NAMALWA (cell line): ENCODE results near the gene LAMA2.
A peak's percentile ranks its signal among the peaks of the same experiment; 100 is the strongest.

Experiments
- DNase-seq: peaks from one replicate; pipeline ENCODE4 v3.0.0-alpha.2; 2015; ENCODE audit warnings: low spot score

The LAMA2 gene

DNA sequence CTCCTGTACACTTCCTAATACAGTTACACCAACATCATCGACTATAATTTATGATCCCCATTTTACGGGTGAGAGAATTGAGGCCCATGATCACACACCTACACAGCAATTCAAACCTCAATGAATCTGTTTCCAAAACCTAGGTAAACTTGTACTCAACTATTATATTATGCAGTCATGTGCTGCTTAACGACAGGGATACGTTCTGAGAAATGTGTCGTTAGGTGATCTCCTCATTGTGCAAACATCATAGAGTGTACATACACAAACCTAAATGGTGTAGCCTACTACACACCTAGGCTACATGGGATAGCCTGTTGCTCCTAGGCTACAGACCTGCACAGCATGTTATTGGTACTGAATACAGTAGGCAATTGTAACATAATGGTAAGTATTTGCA is 441.4 kb downstream of the LAMA2 start:
- DNase-seq = no peak

DNA sequence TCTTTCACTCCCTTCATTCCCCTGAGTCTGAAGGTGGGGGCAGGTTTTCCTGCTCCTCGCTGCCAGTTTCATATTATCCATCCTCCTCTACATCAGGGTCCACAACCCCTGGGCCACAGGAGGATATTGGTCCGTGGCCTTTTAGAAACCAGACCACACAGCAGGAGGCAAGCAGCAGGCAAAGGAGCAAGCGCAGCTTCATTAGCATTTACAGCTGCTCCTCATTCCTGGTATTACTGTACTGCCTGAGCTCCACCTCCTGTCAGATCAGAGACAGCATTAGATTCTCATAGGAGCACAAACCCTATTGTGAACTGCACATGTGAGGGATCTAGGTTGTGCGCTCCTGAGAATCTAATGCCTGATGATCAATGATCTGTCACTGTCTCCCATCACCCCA is 446.7 kb downstream of the LAMA2 start:
- DNase-seq = no peak

DNA sequence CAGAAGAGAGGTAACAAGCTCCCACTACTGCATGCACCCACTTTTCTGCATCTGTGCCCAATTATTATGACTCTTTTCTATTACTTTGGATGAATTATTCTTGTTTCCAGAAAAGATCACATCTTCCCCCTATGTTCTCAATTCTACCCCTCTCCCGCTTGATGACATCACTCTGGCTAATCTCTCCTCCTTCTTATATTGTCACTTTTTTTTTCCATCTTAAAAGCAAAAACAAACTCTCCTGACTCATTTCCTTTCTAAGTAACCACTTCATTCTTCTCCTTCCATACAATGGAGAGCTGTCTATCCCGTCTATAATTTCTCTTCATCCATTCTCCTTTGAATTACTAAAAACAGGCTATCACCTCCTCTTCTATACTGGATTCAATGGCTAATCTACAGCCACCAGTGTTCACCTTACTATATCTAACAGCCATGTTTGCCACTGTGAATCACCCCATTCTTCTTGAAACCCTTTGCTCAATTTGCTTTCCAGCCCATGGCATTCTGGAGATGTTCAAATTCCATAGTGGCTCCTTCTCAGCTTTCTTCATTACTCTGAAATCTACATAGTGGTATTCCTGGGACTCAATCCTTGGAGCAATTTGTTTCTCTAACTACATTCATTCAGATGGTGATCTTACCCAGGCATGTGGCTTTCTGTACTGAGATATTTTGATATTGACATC is 448.7 kb downstream of the LAMA2 start:
- no peak for DNase-seq

DNA sequence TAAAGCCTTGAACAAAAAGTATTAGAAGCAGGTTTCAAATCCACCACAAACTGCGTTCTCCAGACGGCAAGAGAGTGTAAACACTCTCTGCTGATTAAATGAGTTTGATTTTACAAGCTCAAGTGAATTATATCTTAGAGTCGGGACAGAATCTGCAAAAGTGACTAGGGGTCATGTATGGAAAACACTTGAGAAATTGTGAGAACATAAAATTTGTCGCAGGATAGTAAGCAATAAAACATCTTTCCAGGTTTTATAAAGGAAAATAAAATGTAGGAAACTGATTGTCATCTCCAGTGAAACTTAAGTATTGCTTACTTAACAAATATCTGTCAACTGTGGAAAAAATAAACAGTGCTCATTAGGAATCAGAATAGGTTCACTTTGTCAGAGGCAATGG is 452.9 kb downstream of the LAMA2 start:
- no peak for DNase-seq

DNA sequence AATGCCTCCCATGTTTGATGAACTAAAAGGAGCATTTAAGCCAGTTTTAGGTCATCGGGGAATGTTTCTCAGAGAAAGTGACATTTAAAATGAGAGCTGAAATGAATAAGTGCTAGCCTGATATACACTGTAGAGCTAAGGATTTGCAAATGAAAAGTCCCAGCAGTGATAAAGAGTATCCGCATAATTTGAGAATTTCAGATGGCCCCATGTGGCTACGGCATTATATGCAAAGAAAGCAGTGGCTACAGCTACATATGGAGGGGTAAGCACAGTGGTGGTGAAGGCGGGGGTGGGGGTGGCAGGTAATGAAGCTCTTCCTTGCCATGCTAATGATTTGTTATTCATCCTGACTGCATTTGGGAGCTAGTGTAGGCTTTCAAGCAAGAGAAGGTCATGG is 455.7 kb downstream of the LAMA2 start:
- DNase-seq = no peak

DNA sequence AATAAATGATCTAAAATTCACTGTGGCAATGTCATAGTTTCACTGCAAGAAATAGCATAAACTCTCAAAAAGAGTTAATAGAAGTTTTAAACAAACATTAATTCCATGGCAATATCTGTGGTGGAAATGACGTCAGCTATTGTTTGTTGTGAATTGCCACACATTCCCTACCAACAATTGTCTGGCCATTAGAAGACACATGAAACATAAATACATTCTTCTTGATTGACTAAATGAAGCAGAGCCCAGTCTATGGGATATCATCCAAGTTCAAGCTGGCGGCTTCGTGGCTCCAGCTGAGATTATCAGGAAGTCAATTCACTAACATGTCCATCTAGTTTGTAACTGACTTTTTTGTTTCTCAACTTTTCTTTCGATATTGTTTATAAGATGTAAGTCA is 458.0 kb downstream of the LAMA2 start:
- no peak for DNase-seq

DNA sequence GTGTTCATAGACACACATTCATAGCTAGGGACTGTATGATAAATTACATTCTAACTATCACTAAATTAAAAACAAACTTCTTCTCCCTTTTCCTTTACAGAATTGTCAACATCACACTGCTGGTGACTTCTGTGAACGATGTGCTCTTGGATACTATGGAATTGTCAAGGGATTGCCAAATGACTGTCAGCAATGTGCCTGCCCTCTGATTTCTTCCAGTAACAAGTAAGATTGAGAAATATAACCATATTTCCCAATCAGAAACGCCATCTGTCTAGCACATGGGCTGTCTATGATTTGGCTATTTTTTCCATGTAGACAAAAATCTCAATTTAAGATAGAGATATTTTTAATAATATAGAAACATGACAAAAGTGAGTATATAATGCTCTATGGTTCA is 459.3 kb downstream of the LAMA2 start:
- DNase-seq = no peak

DNA sequence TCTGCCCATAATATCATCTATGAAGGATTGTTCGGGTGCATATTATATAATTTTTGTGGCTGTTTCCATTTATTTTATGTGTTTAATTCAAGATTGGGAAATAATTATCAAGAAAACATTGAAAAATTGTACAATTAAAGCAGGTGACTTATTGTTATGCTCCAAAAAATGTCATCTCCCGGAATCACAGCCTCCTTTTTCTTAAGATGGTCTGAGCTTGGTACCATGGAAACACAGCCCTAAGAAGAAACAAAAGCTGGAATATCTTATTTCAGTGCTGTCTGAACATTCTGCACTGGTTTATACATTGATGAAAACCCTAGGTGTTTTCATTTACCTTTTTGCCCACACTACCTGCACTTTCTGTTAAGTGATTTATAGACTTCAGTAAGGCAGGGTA is 459.9 kb downstream of the LAMA2 start:
- no peak for DNase-seq

DNA sequence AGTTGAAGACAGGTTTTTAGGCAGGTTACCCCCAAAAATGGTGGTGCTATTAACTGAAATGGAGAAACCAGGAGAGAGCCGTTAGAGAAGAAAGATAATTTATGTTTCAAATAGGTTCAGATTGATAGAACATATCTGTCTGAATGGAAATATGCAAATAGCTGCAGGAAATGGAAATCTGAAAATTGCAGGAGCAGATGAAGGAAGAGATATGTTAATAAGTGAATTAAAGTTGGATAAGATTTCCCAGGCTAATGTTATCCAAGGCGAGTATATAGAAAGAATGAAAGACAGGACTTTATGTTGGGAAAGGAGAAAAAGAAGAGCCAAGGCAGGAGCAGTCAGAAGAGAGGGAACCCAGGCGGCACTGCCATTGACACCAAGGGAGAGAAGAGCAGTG is 461.4 kb downstream of the LAMA2 start:
- DNase-seq = no peak

DNA sequence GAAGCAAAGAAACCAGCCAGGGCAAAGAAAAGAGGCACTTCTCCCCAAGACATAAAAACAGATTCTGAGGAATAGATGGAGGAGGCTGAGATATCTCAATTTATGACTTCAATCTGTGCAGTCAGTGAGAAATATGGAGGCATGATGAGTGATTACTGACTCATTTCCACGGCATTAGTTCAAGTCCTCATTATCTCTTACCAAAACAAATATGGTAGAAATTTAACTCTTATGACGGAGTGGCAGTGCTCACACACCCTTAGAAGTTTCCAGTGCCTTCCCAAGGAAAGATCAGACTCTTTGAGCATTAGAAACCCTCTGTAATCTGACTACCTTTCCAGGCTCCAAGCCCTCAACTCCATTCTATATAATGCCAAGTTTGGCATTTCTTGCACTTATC is 463.0 kb downstream of the LAMA2 start:
- DNase-seq = no peak

DNA sequence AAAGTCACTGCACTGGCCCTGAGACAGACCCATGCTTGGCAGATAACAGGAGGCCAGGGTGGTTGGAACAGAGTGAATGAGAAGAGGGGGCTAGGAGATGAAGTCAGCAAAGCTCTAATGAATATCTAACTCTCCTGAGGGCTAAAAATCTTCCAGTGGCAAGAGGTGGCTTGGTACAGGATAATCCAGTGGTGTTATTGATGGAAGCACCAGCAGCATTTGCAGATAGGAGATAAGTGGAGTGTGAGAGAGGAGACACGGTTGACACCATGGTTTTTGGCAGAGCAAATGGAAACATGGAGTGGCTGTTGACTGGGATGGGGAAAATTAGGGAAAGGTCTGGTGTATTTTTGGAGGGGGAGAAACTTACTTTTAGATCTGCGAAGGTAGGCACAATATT is 464.0 kb downstream of the LAMA2 start:
- DNase-seq = no peak

DNA sequence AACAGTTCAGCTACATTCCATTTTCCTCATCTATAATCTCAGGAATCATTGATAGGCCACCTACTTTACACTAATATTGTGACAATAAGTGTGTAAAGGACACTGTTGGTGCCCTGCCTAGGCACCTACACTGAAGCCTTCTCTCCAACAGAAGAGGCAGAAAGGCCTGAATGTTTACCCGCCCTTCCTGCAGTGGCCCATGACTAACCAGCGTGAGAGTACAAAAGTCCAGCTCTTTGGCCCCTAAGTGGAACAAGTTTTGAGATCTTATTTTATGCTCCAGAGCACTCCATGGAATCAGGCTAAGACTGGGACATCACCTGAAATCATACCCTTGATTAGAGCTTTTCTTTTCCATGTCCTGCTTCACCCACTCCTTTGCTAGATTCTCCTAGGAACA is 467.3 kb downstream of the LAMA2 start:
- DNase-seq = no peak

DNA sequence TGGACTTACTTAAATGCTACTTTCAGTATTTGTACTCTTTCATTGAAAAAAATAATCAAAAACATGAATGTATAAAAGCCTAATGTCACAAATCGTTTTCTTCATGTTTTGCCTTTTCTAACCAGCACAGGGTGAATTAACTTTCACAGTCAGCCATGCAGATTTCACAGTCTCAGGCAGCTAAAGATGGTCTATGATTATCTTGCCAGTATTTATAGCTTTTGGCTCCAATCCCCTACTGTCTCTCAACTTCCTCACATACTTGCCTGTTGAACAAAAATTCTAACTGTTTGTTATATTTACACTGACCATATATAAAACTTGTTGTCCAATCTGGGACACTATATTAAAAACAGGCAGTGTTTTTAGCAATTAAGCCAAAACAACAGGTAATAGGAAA is 468.9 kb downstream of the LAMA2 start:
- DNase-seq = no peak

DNA sequence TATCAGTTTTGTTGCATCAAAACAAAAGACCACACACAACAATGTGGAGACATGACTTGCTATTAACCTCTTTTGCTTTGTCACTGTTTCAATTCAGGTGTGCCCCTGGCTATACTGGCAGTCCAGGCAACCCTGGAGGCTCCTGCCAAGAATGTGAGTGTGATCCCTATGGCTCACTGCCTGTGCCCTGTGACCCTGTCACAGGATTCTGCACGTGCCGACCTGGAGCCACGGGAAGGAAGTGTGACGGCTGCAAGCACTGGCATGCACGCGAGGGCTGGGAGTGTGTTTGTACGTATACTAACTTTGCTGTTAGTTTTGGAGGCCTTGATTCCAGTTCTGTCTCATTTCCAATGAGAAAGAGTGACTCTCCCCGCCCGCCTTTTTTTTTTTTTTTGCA is 470.1 kb downstream of the LAMA2 start:
- DNase-seq = no peak

DNA sequence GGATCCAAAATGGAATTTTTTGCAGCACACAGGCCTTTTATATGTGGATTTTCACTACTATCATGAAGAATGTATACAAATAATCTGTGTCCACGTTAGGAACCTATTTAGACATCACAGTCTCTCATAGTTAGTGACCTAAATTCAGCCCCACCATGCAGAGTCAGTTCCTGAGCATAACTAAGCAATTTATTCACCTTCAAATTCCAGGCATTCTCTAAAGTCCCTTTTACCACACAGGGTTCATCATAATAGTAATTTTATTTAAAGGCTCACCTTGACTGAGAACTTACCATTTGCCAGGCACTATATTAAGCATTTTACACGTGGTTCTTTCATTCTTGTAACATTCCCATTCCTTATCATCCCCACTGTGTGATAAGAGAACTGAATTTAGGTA is 473.2 kb downstream of the LAMA2 start:
- no peak for DNase-seq

DNA sequence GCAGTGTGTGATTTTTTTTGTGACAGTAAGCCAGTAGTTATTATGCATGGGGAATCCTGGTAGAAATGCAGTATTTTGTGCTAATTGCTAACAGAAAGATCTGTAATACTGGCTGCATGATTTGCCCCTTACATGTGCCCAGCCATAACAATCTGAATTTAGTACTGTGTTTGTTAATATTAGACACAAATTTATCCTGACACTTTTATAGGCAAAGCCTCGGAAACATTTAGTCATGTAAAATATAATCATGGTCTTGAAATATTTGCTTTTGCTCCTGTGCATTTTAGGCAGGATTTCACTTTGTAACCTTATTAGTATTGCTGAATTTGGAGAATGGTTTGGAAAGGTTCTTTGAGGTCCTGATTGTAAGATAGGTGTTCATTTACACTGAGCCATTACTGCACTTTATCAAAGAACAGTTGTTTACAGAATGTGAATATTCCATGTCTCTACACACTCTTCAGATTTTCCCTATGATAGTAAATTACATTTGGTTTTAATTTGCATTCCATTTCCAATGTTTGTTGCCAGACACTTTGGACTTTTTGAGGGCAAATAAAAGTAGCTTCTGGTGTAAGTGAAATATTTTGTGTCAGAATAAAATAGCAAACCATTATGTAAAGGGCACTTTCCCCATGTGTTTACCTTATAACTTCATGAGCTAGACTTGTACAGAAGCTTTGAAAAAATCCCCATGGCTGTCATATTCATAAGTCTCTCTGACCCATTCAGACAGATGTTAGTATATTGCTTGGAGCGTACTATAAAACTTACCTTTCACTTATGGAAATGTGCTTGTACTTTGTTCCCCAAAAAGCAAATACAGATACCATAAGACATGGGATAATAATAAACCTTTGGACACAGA is 477.1 kb downstream of the LAMA2 start:
- DNase-seq = no peak

DNA sequence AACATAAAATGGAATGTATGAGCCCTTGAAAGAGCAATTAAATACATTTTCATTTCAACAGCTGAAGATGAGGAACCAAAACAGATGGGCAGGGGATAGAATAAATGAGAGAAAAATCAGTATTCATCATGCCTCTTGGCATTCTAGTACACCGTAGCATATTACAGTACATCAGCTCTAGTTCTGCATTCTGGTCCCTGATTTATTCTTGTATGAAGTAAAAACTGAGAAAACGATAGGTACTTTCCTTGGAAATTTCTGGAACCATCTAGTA is 477.7 kb downstream of the LAMA2 start:
- DNase-seq = no peak

DNA sequence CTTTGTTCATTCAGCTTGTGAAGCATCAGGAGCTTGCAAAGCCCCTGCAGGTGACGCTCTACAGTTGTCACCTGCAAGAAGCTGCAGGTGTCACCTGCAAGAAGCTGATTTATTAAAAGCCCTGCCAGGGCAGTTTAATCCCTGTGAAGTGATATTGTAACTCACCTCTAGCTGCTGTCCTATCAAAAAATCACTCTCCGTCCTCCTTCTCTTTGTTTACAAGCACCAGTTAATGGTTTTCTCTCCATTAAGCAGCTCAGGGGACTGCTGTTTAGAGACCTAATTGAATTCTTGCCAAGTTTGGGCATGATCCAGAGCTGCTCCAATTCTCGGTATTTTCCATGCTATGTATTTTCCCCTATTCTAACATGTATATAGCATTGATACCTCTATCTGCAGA is 481.1 kb downstream of the LAMA2 start:
- no peak for DNase-seq

DNA sequence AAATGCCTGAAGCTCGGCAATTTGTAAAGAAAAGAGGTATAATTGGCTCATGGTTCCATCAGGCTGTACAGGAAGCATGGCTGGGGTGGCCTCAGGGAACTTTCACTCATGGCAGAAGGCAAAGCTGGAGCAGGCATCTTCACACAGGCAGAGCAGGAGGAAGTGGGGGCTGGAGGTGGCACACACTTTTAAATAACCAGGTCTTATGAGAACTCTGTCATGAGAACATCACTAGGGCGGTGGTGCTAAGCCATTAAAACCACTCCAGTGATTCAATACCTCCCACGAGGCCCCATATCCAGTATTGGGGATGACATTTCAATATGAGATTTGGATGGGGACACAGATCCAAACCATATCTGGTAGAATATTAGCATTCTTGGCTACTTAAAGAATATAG is 481.8 kb downstream of the LAMA2 start:
- DNase-seq = no peak

DNA sequence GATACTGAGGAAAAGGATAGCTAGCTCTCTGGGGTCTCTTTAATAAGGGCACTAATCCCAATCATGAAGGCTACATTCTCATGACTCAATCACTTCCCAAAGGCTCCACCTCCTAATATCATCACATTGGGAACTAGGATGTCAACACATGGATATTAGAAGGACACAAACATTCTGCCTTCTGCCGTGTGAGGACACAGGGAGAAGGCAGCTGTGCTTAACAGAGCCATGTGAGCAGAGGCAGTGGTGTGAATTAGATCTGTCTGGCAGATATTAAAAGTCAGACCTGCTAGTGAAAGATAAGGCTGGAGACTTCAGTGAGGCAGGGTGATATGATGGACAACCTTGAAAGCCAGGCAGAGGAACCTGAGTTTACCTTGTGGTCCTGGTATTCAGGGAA is 485.1 kb downstream of the LAMA2 start:
- DNase-seq = no peak

DNA sequence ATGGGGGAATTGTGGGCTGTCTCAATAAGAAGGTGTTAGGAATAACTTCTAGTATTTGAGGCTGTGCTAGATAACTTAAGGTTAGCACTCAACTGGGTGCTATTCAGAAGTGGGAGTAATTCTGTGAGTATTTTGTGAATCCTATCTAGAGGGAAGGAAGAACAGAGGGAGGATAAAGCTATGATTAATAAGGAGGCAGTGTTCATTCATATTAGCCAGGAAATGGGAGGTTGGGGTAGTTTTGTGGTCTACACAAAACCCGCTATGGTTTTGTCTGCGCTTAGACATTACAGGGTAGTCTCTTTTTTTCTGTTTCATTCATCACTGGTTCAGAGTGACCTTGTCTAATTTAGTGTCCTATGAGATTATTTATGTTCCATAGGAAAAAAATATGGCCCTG is 486.0 kb downstream of the LAMA2 start:
- no peak for DNase-seq

DNA sequence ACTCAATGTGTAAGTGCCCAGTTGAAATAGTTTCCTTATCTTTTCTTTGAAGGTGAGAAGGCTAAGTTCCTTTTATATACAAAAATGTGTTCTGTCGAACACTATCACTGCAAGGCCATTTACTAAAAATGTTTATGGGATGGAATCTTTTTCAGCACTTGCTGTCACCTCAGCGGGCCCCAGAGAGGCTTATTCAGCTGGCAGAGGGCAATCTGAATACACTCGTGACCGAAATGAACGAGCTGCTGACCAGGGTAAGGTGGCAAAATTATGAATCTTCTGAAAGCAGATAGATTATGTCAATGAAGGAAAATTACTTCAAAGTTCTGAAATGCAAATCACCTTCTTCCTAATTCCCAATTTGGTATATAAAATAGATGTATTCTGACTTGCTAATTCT is 486.8 kb downstream of the LAMA2 start:
- no peak for DNase-seq

DNA sequence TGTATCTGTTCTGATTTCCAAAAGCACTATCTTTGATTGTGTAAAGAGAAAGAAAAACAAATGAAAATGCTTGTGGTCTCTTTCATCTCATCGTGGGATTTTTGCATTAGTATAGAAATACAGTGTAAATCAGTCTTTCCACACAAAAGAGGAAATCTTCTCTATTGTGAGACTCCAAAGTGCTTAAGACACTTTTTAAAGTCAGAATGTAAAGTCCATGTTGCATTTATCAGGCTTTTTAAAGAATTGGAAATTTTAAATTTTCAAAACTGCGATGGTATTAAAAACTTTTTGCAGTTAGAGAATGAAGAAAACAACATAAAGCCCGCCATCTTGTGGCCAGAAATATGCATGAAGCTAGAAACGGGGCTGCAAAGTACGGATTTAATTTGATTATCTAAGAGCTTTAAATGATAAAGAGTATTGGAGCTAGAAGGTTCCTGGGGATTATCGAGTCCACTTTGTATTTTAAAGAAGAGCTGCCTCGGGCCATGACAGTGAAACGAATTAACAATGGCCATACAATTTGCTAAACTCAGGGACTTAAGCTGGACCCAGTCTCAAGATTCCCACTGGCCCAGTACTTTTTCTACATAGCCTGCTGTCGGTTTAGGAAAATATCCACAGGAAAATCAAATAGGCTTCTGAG is 487.5 kb downstream of the LAMA2 start:
- peak; percentile 65 for DNase-seq

DNA sequence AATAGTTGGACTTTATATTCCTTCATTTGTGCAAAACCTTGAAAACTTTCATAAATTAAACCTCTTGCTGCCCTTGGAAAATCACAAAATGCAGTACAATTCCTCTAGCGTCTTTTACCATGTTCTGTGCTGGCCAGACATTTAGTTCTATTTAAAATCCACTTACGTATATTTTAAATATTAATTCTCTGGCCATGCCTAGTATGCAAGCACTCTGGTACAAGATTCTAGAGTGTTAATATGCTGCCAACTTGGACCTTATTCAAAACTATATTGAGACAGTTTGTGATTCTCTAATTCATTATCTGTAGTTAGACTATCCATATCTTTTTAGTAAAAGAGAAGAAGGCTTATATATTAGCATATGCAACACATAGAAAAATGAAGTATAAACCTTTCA is 498.9 kb downstream of the LAMA2 start:
- no peak for DNase-seq
